Measurements from ENCODE around the gene ELL2.

ELL2 gene

DNA sequence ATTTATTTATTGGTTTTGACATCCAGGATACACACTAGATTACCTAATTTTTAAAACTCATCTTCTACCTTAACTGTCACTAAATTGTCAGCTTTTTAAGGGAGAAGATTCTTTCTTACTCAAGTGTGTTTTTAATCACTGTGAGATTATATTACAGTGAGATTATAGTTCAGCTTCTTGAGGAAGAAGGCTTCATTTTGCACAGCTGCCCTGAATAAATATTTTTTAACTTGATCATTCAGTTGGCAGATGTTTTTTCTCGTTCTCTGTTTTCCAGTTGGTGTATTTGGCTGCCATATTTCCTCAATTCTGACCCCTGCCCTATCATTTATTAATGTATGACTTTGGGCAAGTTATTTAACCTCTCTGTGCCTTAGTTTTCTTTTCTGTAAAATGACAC is 15.0 kb upstream of the ELL2 start:
- no peaks in the 10 kb centered on the region for H3K27me3 ChIP-seq (replicated peaks; ENCODE audit: insufficient read depth, low read length)
- no peak for DNase-seq
- TF ChIP-seq, protein P1, sequence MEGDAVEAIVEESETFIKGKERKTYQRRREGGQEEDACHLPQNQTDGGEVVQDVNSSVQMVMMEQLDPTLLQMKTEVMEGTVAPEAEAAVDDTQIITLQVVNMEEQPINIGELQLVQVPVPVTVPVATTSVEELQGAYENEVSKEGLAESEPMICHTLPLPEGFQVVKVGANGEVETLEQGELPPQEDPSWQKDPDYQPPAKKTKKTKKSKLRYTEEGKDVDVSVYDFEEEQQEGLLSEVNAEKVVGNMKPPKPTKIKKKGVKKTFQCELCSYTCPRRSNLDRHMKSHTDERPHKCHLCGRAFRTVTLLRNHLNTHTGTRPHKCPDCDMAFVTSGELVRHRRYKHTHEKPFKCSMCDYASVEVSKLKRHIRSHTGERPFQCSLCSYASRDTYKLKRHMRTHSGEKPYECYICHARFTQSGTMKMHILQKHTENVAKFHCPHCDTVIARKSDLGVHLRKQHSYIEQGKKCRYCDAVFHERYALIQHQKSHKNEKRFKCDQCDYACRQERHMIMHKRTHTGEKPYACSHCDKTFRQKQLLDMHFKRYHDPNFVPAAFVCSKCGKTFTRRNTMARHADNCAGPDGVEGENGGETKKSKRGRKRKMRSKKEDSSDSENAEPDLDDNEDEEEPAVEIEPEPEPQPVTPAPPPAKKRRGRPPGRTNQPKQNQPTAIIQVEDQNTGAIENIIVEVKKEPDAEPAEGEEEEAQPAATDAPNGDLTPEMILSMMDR (IDR thresholded peaks at IDR 0.05; ENCODE audit: low read length), result no peak
- no peak for TF ChIP-seq EZH2 (optimal IDR thresholded peaks at IDR 0.05; ENCODE audit: low read depth, low read length)
- no peak for TF ChIP-seq EZH2phosphoT487 (IDR thresholded peaks at IDR 0.05; ENCODE audit: low read length)
- H3K27ac ChIP-seq (ENCODE audit: low read length), result no peak overlapping the region
- H4K20me1 ChIP-seq (ENCODE audit: insufficient read depth, low read length), result no peaks in the 10 kb centered on the region
- H3K4me3 ChIP-seq (ENCODE audit: low read length), result no peak overlapping the region
- H3F3A ChIP-seq (ENCODE audit: insufficient read depth, low read length), result no peaks in the 10 kb centered on the region
- H3K9me3 ChIP-seq (replicated peaks; ENCODE audit: insufficient read depth, low read length), result no peaks in the 10 kb centered on the region
- no peaks in the 10 kb centered on the region for H3K9me2 ChIP-seq (replicated peaks; ENCODE audit: insufficient read depth, low read length)
- H3K9ac ChIP-seq (ENCODE audit: low read length), result no peak overlapping the region
- H3K4me2 ChIP-seq (ENCODE audit: low read depth, low read length), result no peak overlapping the region
- H2AFZ ChIP-seq (ENCODE audit: low read length), result no peak overlapping the region
- H3K36me3 ChIP-seq (replicated peaks; ENCODE audit: insufficient read depth, low read length), result no peaks in the 10 kb centered on the region
- H3K79me2 ChIP-seq (ENCODE audit: low read length), result no peaks in the 10 kb centered on the region
- H3K4me1 ChIP-seq (ENCODE audit: low read length), result no peaks in the 10 kb centered on the region

DNA sequence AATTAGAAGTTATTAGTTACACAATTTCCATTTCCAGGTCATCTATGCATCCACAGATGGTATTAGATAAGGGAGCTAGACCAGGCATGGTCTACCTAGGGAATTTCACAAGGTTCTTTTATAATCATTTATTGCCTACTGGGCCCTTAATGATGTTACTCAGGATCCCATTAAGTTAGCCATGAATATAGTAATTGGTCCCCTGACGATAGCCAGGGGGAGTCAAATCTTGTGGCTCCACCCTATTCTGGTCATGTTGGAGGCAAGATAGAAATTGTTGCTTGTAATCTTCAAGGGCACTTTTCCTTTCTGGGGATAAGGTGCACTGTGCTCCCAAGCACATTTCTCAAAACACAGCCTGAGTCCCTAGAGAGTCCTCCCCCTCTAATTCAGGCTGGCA is 14.1 kb upstream of the ELL2 start:
- Histone ChIP-seq H3K27me3 (replicated peaks; ENCODE audit: insufficient read depth, low read length) (no peaks in the 10 kb centered on the region), H4K20me1 (ENCODE audit: insufficient read depth, low read length) (no peaks in the 10 kb centered on the region), H3K27ac (ENCODE audit: low read length) (no peak overlapping the region), H3K9me2 (replicated peaks; ENCODE audit: insufficient read depth, low read length) (no peaks in the 10 kb centered on the region), H3K9ac (ENCODE audit: low read length) (no peak overlapping the region), H3K4me2 (ENCODE audit: low read depth, low read length) (no peak overlapping the region), H3K4me1 (ENCODE audit: low read length) (no peaks in the 10 kb centered on the region), H3K79me2 (ENCODE audit: low read length) (no peaks in the 10 kb centered on the region), H3K36me3 (replicated peaks; ENCODE audit: insufficient read depth, low read length) (no peaks in the 10 kb centered on the region), H2AFZ (ENCODE audit: low read length) (no peak overlapping the region), H3K4me3 (ENCODE audit: low read length) (no peak overlapping the region), H3F3A (ENCODE audit: insufficient read depth, low read length) (no peaks in the 10 kb centered on the region), H3K9me3 (replicated peaks; ENCODE audit: insufficient read depth, low read length) (no peaks in the 10 kb centered on the region)
- DNase-seq, result no peak
- TF ChIP-seq EZH2 (optimal IDR thresholded peaks at IDR 0.05; ENCODE audit: low read depth, low read length), result no peak
- no peak for TF ChIP-seq EZH2phosphoT487 (IDR thresholded peaks at IDR 0.05; ENCODE audit: low read length)
- TF ChIP-seq, protein P1 (IDR thresholded peaks at IDR 0.05; ENCODE audit: low read length), result no peak

DNA sequence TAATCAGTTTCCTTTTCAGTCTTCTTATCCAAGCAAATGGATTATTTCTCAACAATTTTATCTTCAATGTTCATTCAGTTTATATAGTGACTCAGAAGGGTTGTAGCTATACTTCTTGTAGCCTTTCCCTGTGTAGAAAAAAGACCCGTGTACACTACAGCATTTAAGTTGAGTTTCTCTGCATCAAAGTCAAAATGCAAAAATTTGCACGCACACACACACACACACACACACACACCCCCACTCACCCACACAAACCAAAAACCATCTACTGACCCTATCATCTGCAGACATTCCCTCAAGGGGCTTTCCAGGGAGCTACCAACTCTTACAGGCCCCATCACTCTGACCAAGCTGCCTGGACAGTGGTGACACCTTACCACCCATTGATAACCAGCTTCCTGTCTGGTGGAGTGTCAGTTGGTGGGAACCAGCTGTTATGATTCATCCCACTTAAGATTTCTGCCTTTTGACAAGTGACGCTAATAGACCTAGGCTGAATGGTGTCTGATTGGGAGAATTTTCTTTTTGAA is 12.2 kb upstream of the ELL2 start:
- H3K79me2 ChIP-seq (ENCODE audit: low read length), result no peaks in the 10 kb centered on the region
- H2AFZ ChIP-seq (ENCODE audit: low read length), result no peak overlapping the region
- no peak overlapping the region for H3K4me2 ChIP-seq (ENCODE audit: low read depth, low read length)
- no peaks in the 10 kb centered on the region for H3K4me1 ChIP-seq (ENCODE audit: low read length)
- TF ChIP-seq, protein P1 (IDR thresholded peaks at IDR 0.05; ENCODE audit: low read length), result no peak
- TF ChIP-seq EZH2 (optimal IDR thresholded peaks at IDR 0.05; ENCODE audit: low read depth, low read length) (no peak), EZH2phosphoT487 (IDR thresholded peaks at IDR 0.05; ENCODE audit: low read length) (no peak)
- H3K9me2 ChIP-seq (replicated peaks; ENCODE audit: insufficient read depth, low read length), result no peaks in the 10 kb centered on the region
- no peak overlapping the region for H3K9ac ChIP-seq (ENCODE audit: low read length)
- H3K36me3 ChIP-seq (replicated peaks; ENCODE audit: insufficient read depth, low read length), result no peaks in the 10 kb centered on the region
- no peaks in the 10 kb centered on the region for H3K27me3 ChIP-seq (replicated peaks; ENCODE audit: insufficient read depth, low read length)
- H3K27ac ChIP-seq (ENCODE audit: low read length), result no peak overlapping the region
- no peaks in the 10 kb centered on the region for H3K9me3 ChIP-seq (replicated peaks; ENCODE audit: insufficient read depth, low read length)
- H3K4me3 ChIP-seq (ENCODE audit: low read length), result no peak overlapping the region
- no peaks in the 10 kb centered on the region for H4K20me1 ChIP-seq (ENCODE audit: insufficient read depth, low read length)
- no peak for DNase-seq
- no peaks in the 10 kb centered on the region for H3F3A ChIP-seq (ENCODE audit: insufficient read depth, low read length)
